K562 (cell line): ENCODE measurements around the gene MUCL3. TPM values are rescaled to one million over a fixed set of nuclear protein-coding genes. Genes with fewer than 3 reads are reported as not detected.

Source experiments
- ETS1 ChIP-seq: conservative IDR thresholded peaks from 2 replicates; pipeline ENCODE4 v1.6.1; 2011; ENCODE audit warnings: low read depth, mild to moderate bottlenecking, low read length; ENCODE audit not compliant: control insufficient read depth
- FOS ChIP-seq: IDR thresholded peaks from 3 replicates; pipeline ENCODE4 v1.6.1; 2011; ENCODE audit not compliant: insufficient read length; ENCODE audit errors: extremely low read depth
- FOXP1 ChIP-seq: sonication (generic); formaldehyde crosslinking; IDR thresholded peaks from 2 replicates; pipeline ENCODE4 v1.8.0; 2022; ENCODE audit warnings: mild to moderate bottlenecking, missing genetic modification reagents
- KLF6 ChIP-seq: fragments of 250-450 bp; sonication (Bioruptor Pico); IDR thresholded peaks from 2 replicates; pipeline ENCODE4 v1.4.0; 2020; ENCODE audit warnings: mild to moderate bottlenecking, moderate library complexity, borderline replicate concordance
- L3MBTL2 ChIP-seq: fragments of 450-650 bp; IDR thresholded peaks from 2 replicates; pipeline ENCODE4 v1.6.1; 2016; ENCODE audit warnings: mild to moderate bottlenecking, moderate library complexity
- MBD1 ChIP-seq: fragments of 250-450 bp; sonication (Bioruptor Pico); IDR thresholded peaks from 2 replicates; pipeline ENCODE4 v1.8.0; 2022; ENCODE audit warnings: inconsistent platforms
- POLR2AphosphoS2 ChIP-seq: IDR thresholded peaks from 2 replicates; pipeline ENCODE4 v1.6.1; 2012; ENCODE audit warnings: low read length, improper control_type of control experiment
- PTTG1 ChIP-seq: fragments of 450-650 bp; IDR thresholded peaks from 2 replicates; pipeline ENCODE4 v1.6.1; 2016; ENCODE audit warnings: low read depth, mild to moderate bottlenecking, missing genetic modification characterization, missing compliant biosample characterization
- RUNX1 ChIP-seq: sonication (generic); IDR thresholded peaks from 2 replicates; pipeline ENCODE4 v1.6.1; 2016; ENCODE audit warnings: antibody characterized with exemption, low read depth
- SIX5 ChIP-seq, 2 experiments: IDR thresholded peaks; 2 replicates each; pipeline ENCODE4 v1.6.1; 2011; ENCODE audit warnings: low read length in 2 of 2, borderline replicate concordance in 1 of 2, low read depth in 1 of 2, mild to moderate bottlenecking in 1 of 2, moderate library complexity in 1 of 2; ENCODE audit not compliant: insufficient read depth in 1 of 2
- SMARCE1 ChIP-seq: fragments of 450-650 bp; IDR thresholded peaks from 2 replicates; pipeline ENCODE4 v1.7.1; 2016; ENCODE audit warnings: mild to moderate bottlenecking
- TRIM25 ChIP-seq: fragments of 450-650 bp; IDR thresholded peaks from 2 replicates; pipeline ENCODE4 v1.7.0; 2016; ENCODE audit warnings: borderline replicate concordance
- ZBTB49 ChIP-seq: sonication (generic); formaldehyde crosslinking; IDR thresholded peaks from 2 replicates; pipeline ENCODE4 v1.8.0; 2022; ENCODE audit warnings: missing genetic modification reagents, mild to moderate bottlenecking, borderline replicate concordance
- ZNF175 ChIP-seq: fragments of 200-800 bp; sonication (Bioruptor generic); IDR thresholded peaks from 2 replicates; pipeline ENCODE4 v1.6.1; 2016; ENCODE audit warnings: low read depth, mild to moderate bottlenecking, missing genetic modification characterization, missing compliant biosample characterization
- ZNF232 ChIP-seq: sonication (generic); formaldehyde crosslinking; IDR thresholded peaks from 2 replicates; pipeline ENCODE4 v1.8.0; 2022; ENCODE audit warnings: mild to moderate bottlenecking, missing genetic modification reagents
- ZNF644 ChIP-seq: fragments of 200-800 bp; sonication (Bioruptor generic); IDR thresholded peaks from 2 replicates; pipeline ENCODE4 v1.6.1; 2016; ENCODE audit warnings: low read depth, missing genetic modification characterization, missing compliant biosample characterization
- ZNF699 ChIP-seq: fragments of 250-450 bp; sonication (Bioruptor Pico); IDR thresholded peaks from 2 replicates; pipeline ENCODE4 v1.8.0; 2021; ENCODE audit warnings: mild to moderate bottlenecking, moderate library complexity; ENCODE audit not compliant: insufficient replicate concordance
- ZNF740 ChIP-seq, 3 experiments: fragments of 200-800 bp in 1 of 3; sonication (Bioruptor generic) in 1 of 3; sonication (generic) in 1 of 3; formaldehyde crosslinking in 1 of 3; IDR thresholded peaks; 2 replicates each; pipeline versions ENCODE4 v1.6.1 to v1.8.0; 2016 to 2022; ENCODE audit warnings: mild to moderate bottlenecking in 2 of 3, missing compliant biosample characterization in 2 of 3, missing genetic modification characterization in 2 of 3, missing genetic modification reagents in 1 of 3
- polyA plus RNA-seq, 8 experiments: library from polyadenylated mRNA; depleted of rRNA in 4 of 8; stranded (reverse) in 5 of 8; unstranded in 3 of 8; fragments of >200 nt; fragmentation: Nextera tagmentation in 2 of 8; fragmentation: Illumina TruSeq in 1 of 8; extraction: Ambion mirVana in 2 of 8; extraction: Trizol in 1 of 8; gene quantifications; 2 replicates each; pipeline versions ENCODE4 v1.2.1 to v1.2.3, GENCODE V29; 2011 to 2014; ENCODE audit warnings: inconsistent platforms in 1 of 8, missing spikeins in 1 of 8
- total RNA-seq, 7 experiments: library from RNA; depleted of rRNA in 6 of 7; stranded (reverse); fragments of >200 nt in 6 of 7; fragmentation: Illumina TruSeq in 2 of 7; extraction: Trizol in 2 of 7; gene quantifications; 2 replicates each; pipeline versions ENCODE4 v1.2.1 to v1.2.3, GENCODE V29; 2011 to 2021; ENCODE audit warnings: low replicate concordance in 1 of 7

The MUCL3 gene
- total and polyA plus RNA-seq, 9 of the 15 experiments (the other 6 are each of a cell fraction or from before 2014, with no cell fraction given), result 0.07 TPM; not detected in 8

- no peak for TF ChIP-seq ZNF740 (CRISPR knock-in tag; IDR thresholded peaks at IDR 0.05)
- TF ChIP-seq ZNF740 (tag; IDR thresholded peaks at IDR 0.05), result no peak
- TF ChIP-seq FOXP1 (CRISPR knock-in tag), result peak; percentile 92; the same call in 1 of the 2 replicates
- TF ChIP-seq RUNX1, result 0 out of 2 replicates have a peak, but pooled peaks have one; percentile 37
- TF ChIP-seq ZNF644 (tag), result no peak
- TF ChIP-seq ZNF699, result no peak
- no peak for TF ChIP-seq SIX5 (IDR thresholded peaks at IDR 0.05; ENCODE audit: borderline replicate concordance in 1 of 2, insufficient read depth in 1 of 2, low read depth in 1 of 2, low read length in 2 of 2)
- peak; percentile 92 for TF ChIP-seq POLR2AphosphoS2
- no peak for TF ChIP-seq FOS
- no peak for TF ChIP-seq ZNF232 (CRISPR knock-in tag)
- no peak for TF ChIP-seq ZNF175 (CRISPR knock-in tag)
- TF ChIP-seq KLF6 (CRISPR knock-in tag), result peak; percentile 23; the same call in 1 of the 2 replicates
- no peak for TF ChIP-seq MBD1 (CRISPR knock-in tag)
- TF ChIP-seq SMARCE1, result 0 out of 2 replicates have a peak, but pooled peaks have one; percentile 55
- no peak for TF ChIP-seq TRIM25
- TF ChIP-seq ETS1, result no peak
- peak; percentile 94 for TF ChIP-seq L3MBTL2
- TF ChIP-seq PTTG1 (tag), result no peak
- no peak for TF ChIP-seq ZBTB49 (CRISPR knock-in tag)
Measured at GRCh38 chr6:30914076-30914853, 26.5 kb upstream of the MUCL3 start, which contains the start of gene VARS2 (continued).
